TTC549 (cell line): ENCODE data around the gene ERCC3.

ENCODE experiments used
- FAIRE-seq: peaks from 2 replicates; lab custom pipeline; 2012; peaks lifted over from hg19 to GRCh38; lab: Jason Lieb, UNC

Gene ERCC3

GRCh38 chr2:127293748-127294562 lies at the start of gene ERCC3:
Gene ERCC3, minus strand, starts transcription at chr2:127294144. Its CDS starts 63 bp downstream, at chr2:127294081.
- FAIRE-seq: no peak

DNA sequence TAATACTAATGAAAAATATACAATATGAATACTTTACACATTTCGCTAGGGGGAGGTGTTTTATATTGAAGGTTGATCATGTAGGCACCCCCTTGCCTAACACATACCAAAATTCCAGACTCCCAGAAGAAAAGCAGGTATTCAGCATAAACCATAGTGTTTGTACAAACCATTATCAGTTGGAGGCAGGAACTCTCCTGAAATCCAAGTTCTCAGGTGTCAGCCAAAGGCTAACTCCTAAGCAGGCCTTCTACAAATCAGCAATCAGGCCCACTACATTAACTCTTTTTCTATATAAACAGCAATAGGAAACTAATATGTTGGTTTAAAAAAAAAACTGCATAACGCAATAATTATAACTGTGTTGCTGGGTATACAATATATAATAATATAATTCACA lies 49.3 kb upstream of the ERCC3 start:
- FAIRE-seq: no peak

GRCh38 chr2:127342101-127342500 lies 48.2 kb upstream of the ERCC3 start:
- no peak for FAIRE-seq

GRCh38 chr2:127332335-127332734 lies 38.4 kb upstream of the ERCC3 start:
- FAIRE-seq: no peak

GRCh38 chr2:127330753-127331152 lies 36.8 kb upstream of the ERCC3 start:
- no peak for FAIRE-seq

- peak; percentile 43 for FAIRE-seq
These were observed 32.5 kb upstream of the ERCC3 start for GRCh38 chr2:127326289-127326945.

DNA sequence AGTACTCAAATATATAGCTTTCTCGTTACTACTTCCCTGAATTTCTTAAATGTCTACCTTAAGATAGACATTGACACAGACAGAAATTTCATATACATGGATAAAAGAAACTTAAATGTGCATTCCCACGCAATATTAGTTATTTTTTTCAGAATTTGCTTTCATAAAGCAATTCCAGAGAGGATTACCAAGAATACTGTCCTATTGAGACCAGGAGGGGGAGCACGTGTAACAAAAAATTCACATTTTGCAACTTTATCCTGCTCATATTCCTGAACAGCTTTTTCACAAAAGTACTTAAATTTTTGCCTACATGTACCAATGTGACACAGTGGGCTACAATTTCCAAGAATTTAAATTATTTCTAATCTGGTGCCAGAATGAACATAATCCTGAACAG lies 30.7 kb upstream of the ERCC3 start:
- FAIRE-seq: peak; percentile 93

- no peak for FAIRE-seq
These were observed 27.4 kb upstream of the ERCC3 start for GRCh38 chr2:127321303-127321702.

- FAIRE-seq: no peak
These were observed 26.8 kb upstream of the ERCC3 start for GRCh38 chr2:127320586-127321275.

GRCh38 chr2:127320067-127320466 lies 26.1 kb upstream of the ERCC3 start:
- no peak for FAIRE-seq

GRCh38 chr2:127314193-127314988 lies 20.4 kb upstream of the ERCC3 start:
- no peak for FAIRE-seq

GRCh38 chr2:127313406-127313805 lies 19.5 kb upstream of the ERCC3 start:
- FAIRE-seq: no peak

- FAIRE-seq: no peak
These were observed 17.0 kb upstream of the ERCC3 start for GRCh38 chr2:127310980-127311379.

- no peak for FAIRE-seq
These were observed 15.5 kb upstream of the ERCC3 start for GRCh38 chr2:127309468-127309867.

- no peak for FAIRE-seq
These were observed 14.7 kb upstream of the ERCC3 start for GRCh38 chr2:127308586-127309138.

DNA sequence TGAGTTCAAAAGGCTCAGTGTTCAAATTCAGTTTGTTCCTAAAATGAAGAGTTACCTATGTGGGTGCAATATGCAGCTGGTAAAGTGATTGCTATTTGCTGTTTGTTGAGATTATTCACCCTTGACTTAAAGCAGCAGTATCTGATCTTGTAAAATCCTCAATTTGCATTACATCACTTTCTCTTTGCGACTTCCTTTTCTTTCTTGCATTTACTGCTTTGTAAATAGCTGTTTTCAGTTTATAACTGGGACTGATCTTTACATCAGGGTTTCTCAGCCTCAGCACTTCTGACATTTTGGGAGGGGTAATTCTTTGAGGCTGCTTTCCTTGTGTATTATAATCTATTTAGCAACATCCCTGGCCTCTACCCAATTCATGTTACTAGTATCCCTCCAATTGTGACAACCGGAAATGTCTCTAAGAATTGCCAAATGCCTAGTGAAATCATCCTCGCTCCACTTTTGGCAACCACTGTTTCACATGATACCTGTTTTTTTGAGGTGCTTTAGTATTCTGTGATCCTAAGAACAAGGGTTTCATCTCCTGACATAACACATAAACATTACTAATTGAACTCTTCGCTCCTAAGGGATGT lies 12.1 kb upstream of the ERCC3 start:
- FAIRE-seq: no peak

GRCh38 chr2:127302168-127302567 lies 8.2 kb upstream of the ERCC3 start:
- no peak for FAIRE-seq

DNA sequence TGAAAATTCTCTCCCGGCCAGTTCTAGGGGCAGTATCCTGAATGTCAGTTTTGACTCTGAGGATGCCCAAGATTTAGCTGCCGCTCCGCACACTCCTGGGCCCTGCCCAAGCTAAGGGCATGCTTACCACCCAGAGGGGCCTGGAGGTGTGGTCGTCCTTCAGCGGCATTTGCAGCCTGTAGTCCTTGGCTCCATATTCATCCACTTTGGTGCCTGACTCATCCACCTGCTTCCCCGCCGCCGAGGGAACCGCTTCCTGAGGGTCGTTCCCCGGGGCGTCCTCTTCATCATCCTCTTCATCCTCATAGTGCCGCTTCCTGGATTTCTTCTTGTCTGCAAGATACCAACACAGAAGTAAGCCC lies 577 bp downstream of the ERCC3 start:
- no peak for FAIRE-seq

DNA sequence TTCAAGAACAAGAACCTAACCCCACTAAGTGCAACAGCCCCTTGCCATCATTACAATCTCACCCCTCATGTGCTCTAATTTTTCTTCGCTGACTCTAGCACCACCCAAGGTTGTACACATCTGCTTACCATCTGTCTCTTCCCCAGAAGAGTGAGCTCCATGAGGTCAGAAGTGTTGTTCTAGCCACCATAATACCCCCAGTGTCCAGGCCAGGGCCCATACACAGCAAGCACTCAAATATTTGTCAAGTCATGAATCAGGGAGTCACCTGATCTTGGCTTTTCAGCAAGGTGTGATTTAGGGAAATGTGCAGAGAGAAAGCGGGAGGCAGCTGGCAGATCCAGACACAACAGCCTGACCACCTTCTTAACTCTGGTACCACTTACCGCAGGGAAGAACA lies 5.7 kb downstream of the ERCC3 start:
- FAIRE-seq: no peak

DNA sequence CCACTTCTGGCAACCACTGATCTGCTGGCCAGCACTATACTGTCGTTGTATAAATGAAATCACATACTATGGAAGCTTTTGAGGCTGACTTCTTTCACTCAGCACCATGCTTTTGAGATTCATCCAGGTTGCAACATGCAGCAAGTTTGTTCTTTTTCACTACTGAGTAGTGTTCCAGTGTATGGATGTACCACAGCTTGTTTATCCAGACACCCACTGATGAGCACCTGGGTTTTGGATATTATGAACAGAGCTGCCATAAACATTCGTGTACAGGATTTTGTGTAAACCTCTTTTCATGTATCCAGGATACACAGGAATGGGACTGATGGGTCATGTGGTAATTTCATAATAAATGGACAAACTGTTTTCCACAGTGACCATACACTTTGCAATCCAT lies 10.7 kb downstream of the ERCC3 start:
- FAIRE-seq: no peak

DNA sequence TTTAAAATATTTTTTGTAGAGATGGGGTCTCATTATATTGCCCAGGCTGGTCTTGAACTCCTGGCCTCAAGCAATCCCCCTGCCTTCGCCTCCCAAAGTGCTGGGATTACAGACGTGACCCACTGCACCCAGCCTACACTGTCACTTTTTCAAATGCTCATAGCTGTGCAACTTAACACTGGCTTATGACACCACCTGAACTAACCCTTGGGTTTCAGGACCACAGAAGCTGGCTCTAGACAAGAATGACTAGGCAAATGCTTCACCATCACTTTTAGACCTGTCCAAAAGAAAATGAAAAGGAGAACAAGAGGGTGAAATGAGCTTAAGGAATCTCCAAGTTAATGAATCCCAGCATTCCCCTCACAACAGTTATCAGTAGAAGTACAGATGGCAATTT lies 13.3 kb downstream of the ERCC3 start:
- FAIRE-seq: no peak

GRCh38 chr2:127279781-127280180 lies 14.2 kb downstream of the ERCC3 start:
- no peak for FAIRE-seq
